Kidney capillary endothelial cell (primary cell): Measurements from ENCODE around the gene PLAC1.

Experiments used
- DNase-seq: peaks from one replicate; pipeline ENCODE4 v3.0.0-alpha.2; 2018; ENCODE audit warnings: low spot score

The PLAC1 gene

DNA sequence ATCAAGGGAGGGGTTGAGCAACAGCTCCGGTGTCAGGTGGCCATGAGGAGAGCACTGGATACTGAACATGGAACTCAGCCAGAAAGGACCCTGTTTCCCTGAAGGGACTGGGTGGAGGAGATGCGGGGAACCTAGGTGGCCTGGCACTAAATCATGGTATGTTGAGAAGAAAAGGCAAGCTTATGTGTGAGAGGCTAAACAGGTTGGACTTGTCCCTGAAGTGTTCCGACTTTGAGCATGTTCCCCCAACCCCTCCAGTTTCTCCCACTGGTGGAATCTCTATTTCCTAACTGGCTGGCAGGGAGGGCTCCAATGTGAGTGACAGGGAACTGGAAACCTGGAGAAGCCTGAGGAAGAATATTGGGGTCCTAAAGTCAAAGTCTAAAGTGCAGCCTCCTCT, 69.5 kb downstream of the PLAC1 start:
- no peak for DNase-seq

- DNase-seq = no peak
Measured at GRCh38 chrX:134580907-134581306, 77.4 kb downstream of the PLAC1 start.

DNA sequence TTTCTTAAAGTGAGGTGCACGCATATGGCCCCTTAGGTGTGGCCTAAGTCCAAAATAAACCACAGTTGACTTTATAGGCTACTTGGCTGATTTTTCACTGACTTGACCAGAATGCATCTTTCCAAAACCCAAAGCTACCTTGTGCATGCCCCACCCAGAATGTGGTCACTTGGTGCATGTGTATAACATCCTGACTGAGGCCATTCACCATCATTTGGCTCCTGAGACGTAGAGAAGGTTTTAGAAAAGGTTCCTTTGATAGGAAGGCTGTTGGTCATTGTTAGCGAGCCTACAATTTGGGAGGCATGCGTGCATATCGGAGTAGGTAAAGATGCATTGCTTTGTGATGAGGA, 84.6 kb downstream of the PLAC1 start:
- DNase-seq = no peak

GRCh38 chrX:134572816-134573682, 85.2 kb downstream of the PLAC1 start:
- DNase-seq = no peak

DNA sequence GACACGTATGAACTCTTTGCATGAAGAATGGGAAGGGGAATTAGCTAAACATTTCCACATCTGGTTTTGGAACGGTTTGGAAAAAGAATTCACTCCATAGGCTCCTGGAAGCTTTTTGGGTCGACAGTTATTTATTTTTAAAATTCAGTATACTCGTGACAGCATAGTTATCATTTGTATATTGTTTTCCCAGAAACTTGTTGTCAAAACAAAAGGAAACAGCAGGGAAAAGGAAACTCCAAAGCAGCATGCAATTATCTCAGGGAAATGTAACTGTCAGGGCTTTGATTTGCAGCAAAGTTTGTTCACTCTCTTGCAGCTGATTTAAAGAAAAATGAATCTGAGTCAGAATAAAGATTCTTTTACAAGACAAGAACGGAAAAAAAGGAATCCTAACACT, 86.5 kb downstream of the PLAC1 start:
- peak; percentile 22 for DNase-seq

DNA sequence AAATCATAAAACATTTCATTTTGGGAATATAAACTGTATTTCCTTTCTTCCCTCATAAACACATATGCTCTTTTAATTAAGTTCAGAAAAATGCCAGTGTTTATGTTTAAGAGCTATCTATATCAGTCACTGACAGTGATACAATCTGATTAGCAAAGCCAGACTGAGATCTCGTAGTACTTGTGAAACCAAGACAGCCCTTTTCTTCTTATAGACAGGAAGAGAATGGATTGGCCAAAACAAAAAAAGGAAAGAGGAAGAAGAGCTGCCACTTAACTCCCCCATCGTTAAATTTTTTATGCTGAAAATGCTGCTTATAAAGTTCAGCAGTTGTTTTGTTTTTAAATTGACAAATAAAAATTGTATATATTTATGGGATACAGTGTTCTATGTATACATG, 87.4 kb downstream of the PLAC1 start:
- no peak for DNase-seq

DNA sequence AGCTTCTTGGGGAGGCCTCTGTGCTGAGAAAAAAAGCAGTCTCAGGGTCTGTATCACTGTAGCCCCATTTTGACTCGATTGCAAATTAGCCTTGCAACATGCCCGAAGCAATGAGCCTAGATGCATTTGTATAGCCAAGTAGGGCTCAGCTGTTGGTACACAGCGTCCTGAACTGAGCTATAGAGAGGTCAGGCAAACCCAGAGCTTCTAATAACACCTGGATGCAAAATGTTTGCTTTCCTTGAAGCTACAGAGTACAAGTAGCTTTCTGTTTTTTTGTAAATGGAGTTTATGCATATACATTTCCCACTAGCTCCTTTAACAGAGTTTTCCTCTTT, 87.8 kb downstream of the PLAC1 start:
- DNase-seq = no peak

- no peak for DNase-seq
Measured at GRCh38 chrX:134569306-134569705, 89.0 kb downstream of the PLAC1 start.

- no peak for DNase-seq
Measured at GRCh38 chrX:134568285-134569016, 89.8 kb downstream of the PLAC1 start.

DNA sequence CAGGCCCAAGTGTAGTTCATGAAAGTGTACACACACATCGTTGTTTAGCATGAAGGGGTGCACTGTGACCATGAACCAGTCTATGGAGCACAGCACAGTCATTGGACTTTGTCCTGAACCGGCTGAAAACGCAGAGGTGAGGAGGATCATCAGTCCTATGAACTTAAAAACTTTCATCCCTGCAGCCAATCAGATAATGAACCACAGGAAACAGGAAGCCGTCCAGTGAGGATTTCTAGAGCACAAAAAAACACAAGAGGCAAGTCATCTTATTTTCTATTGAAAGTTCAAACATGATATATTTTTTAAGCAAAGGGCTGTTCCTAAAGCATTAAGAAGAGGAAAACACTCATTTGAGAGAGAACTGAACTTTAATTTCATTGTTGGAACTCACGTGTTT, 91.8 kb downstream of the PLAC1 start:
- DNase-seq = no peak

DNA sequence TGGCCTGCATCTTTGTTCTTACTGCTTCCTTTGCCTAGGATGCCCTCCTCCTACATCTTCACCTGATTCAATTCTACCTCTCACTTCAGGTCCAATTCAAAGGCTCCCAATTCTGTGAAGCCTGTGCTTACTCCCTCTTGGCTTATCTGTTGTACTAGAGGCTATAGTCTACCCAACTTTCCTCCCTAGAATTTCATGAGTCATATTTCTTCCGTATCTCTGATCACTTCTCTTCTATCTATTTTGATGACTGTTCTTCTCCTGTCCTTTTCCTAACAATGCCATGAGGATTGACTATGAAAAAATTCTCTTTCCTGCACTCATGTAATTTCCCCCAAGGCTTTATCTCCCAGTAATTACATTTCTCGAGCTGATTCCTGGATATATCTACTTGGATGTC, 96.3 kb downstream of the PLAC1 start:
- DNase-seq = no peak

GRCh38 chrX:134558133-134558532, 100.1 kb downstream of the PLAC1 start:
- DNase-seq = no peak

DNA sequence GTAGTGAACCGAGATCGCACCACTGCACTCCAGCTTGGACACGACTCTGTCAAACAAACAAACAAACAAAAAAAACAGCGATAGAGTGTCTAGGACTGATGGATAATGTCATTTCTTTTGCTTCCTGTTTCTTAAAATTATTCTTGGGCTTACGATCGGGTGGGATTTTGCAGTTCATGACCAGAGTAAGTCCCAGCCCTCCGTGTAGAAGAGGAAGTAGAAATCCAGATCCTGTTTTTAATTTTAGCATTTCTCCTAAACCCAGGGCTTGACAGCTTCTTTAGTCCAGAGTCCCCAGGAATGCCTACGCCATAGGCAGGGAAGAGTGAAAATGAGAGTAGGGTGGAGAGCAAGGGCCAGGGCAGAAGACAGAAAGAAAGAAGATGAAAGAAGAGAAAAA, 104.0 kb downstream of the PLAC1 start:
- DNase-seq = no peak

- no peak for DNase-seq
Measured at GRCh38 chrX:134552351-134552750, 105.9 kb downstream of the PLAC1 start.

- DNase-seq = no peak
Measured at GRCh38 chrX:134551376-134552048, 106.8 kb downstream of the PLAC1 start.

DNA sequence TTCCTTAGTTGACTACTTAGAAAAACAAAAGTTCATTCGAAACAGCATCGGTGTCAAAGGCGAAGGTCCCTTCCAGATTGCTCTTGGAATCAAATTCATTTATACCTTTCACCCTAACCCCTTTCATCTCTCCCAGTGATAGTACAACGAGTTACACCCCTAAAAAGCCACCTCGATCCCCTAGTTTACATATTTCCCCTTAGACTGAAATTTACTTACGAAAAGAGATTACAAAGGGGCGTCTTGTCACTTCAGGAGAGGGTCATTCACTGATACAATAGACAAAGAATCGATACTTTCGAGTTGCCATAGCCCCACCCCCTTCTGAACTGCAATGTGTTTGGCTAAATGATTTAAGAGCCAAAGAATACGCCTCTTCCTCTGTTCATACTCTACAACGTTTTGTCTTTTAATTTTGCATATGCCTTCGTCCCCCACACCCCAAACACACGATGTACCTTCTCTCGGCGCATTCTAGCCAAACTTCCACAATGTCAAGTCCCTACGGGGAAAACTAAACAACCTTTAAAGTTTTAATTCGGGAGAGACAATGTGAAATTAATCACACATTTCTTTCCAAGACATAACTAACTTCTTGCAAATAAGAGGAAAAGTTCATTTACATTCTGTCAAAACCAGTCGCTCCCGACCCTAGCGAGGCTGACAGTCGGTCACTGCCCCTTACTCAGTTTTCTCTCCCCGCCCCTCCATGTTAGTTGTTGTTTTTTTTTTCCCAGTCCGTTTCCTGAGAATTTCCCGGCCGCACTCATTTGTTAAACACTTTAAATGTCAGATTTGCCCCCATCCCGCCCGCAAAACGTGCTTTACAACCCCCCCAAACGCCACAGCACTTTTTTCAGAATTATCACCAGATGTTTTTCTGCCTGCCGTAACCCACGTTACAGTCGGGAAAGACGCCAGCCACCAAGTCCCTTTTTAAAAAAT, 109.7 kb downstream of the PLAC1 start:
- DNase-seq = no peak

- DNase-seq = no peak
Measured at GRCh38 chrX:134547047-134547679, 111.1 kb downstream of the PLAC1 start.

DNA sequence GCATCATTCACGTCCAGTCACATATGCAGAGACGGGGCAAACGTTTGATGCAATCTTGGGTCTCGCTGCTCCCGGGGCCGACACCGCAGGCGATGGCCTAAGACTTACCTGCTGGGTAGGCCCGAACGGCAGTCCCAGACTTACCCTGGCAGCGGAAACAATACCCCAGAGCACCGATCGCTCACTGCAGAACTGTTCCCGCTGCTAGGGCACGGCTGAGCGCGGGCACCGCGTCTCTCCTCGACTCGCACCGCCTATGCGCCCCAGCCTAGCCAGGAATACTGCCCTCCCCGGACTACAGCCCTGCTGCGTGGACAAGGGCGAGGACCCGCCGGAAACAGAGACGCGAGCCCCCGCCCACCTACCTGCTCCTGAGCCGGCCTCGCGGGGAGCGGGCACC, 112.1 kb downstream of the PLAC1 start:
- no peak for DNase-seq

GRCh38 chrX:134545510-134545909, 112.8 kb downstream of the PLAC1 start:
- no peak for DNase-seq

DNA sequence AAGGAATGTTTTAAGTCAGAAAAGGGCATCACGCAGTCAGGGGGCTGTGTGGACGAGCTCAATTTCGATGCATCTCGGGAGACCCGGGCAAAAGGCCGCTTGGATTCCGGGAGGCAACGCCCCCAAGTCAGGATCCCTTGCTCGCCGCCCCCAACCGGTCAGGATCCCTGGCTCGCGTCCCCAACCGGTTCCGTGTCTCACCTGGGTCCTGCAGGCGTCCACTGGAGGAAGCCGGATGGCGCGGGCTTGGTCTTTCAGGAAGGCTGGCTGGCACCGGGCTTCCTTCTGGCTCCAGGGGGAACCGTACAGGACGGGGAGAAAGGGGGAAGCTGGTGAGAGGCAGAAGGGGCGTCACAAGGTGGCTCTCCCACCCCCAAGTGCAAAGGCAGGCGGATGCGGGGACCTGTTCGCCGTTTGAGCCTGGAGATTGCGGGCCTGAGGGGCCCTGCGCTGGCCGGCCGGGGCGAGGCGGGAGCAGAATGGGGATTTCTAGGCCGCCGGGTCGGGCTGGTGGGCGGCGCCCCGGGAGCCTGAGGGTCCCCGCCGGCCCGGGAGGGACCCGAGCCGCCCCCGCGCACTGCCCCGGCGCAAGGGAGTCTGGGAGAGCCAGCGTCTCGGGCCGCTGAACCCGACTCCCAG, 113.6 kb downstream of the PLAC1 start:
- DNase-seq = no peak

GRCh38 chrX:134544135-134544512, 114.1 kb downstream of the PLAC1 start:
- no peak for DNase-seq
